OCI-LY1 (cell line): ENCODE results near the gene ZNF655.

Experiments
- EZH2 ChIP-seq: fragments of 200-600 bp; sonication (generic), shearing (Covaris generic); IDR thresholded peaks from 2 replicates; pipeline ENCODE4 v1.8.0; 2017; ENCODE audit warnings: borderline replicate concordance, mixed run types, mild to moderate bottlenecking, antibody characterized with exemption, low read length, moderate library complexity, mixed read lengths
- TF ChIP-seq, protein P1 (sequence below): fragments of 200-600 bp; sonication (generic), shearing (Covaris generic); IDR thresholded peaks from 2 replicates; pipeline ENCODE4 v1.5.1; 2017; ENCODE audit warnings: mild to moderate bottlenecking, antibody characterized with exemption, low read length, moderate library complexity, mixed read lengths

DNA sequence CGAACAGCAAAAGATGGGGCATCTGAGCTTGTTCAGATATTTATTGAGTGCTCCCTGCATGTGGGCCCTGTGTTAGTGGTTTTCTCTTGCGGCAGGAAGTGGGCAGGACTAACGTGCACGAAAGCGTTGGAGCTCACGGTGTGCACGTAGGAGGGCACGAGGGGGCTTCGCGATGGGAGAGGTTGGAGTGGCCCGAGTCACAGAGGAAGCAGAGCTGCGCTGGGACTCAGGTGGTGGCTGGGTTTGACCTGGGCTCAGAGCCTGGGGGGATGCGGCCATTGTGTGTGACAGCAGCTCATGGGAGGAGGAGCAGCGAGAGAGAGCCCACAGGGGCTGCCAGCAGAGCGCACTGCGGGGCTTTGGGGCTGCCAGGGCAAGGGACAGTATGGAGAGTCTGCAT lies 66.0 kb downstream of the ZNF655 start:
- TF ChIP-seq, protein P1, sequence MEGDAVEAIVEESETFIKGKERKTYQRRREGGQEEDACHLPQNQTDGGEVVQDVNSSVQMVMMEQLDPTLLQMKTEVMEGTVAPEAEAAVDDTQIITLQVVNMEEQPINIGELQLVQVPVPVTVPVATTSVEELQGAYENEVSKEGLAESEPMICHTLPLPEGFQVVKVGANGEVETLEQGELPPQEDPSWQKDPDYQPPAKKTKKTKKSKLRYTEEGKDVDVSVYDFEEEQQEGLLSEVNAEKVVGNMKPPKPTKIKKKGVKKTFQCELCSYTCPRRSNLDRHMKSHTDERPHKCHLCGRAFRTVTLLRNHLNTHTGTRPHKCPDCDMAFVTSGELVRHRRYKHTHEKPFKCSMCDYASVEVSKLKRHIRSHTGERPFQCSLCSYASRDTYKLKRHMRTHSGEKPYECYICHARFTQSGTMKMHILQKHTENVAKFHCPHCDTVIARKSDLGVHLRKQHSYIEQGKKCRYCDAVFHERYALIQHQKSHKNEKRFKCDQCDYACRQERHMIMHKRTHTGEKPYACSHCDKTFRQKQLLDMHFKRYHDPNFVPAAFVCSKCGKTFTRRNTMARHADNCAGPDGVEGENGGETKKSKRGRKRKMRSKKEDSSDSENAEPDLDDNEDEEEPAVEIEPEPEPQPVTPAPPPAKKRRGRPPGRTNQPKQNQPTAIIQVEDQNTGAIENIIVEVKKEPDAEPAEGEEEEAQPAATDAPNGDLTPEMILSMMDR = no peak
- TF ChIP-seq EZH2 = no peak
